ENCODE measurements around the gene DBI. TPM values are rescaled to one million over a fixed set of nuclear protein-coding genes. Genes with fewer than 3 reads are reported as not detected.
"Not testable (repeated sequence)": the region's sequence is repeated elsewhere in the genome, so short reads cannot be mapped to it uniquely, and the experiment has no call there.

The DBI gene
- total RNA-seq, 1 donor from 2014 or later, result 99.0 TPM

- no peak for DNase-seq (ENCODE audit: low read depth, low spot score)
These were observed 30.4 kb downstream of the DBI start for GRCh38 chr2:119397196-119397595.

- DNase-seq (ENCODE audit: low read depth, low spot score), result no peak
These were observed 35.3 kb downstream of the DBI start for GRCh38 chr2:119402106-119402505.

GRCh38 chr2:119402645-119403560 is 36.1 kb downstream of the DBI start:
- DNase-seq (ENCODE audit: low read depth, low spot score), result no peak

GRCh38 chr2:119403618-119404017 is 36.8 kb downstream of the DBI start:
- DNase-seq (ENCODE audit: low read depth, low spot score), result not testable (repeated sequence)

GRCh38 chr2:119405151-119405550 is 38.4 kb downstream of the DBI start:
- no peak for DNase-seq (ENCODE audit: low read depth, low spot score)

GRCh38 chr2:119407430-119408220 is 40.8 kb downstream of the DBI start:
- DNase-seq (ENCODE audit: low read depth, low spot score), result peak; percentile 32

GRCh38 chr2:119408221-119408619 is 41.4 kb downstream of the DBI start:
- DNase-seq (ENCODE audit: low read depth, low spot score), result no peak

- no peak for DNase-seq (ENCODE audit: low read depth, low spot score)
These were observed 42.7 kb downstream of the DBI start for GRCh38 chr2:119409506-119409905.

- DNase-seq (ENCODE audit: low read depth, low spot score), result no peak
These were observed 48.1 kb downstream of the DBI start for GRCh38 chr2:119414894-119415293.

- no peak for DNase-seq (ENCODE audit: low read depth, low spot score)
These were observed 48.9 kb downstream of the DBI start for GRCh38 chr2:119415630-119416029.

- DNase-seq (ENCODE audit: low read depth, low spot score), result no peak
These were observed 49.6 kb downstream of the DBI start for GRCh38 chr2:119416299-119416923.

GRCh38 chr2:119417908-119418307 is 51.1 kb downstream of the DBI start:
- DNase-seq (ENCODE audit: low read depth, low spot score), result no peak

- no peak for DNase-seq (ENCODE audit: low read depth, low spot score)
These were observed 52.3 kb downstream of the DBI start for GRCh38 chr2:119419065-119419464.

GRCh38 chr2:119419803-119420508 is 53.2 kb downstream of the DBI start:
- no peak for DNase-seq (ENCODE audit: low read depth, low spot score)

GRCh38 chr2:119421304-119421703 is 54.5 kb downstream of the DBI start:
- no peak for DNase-seq (ENCODE audit: low read depth, low spot score)

GRCh38 chr2:119421741-119422140 is 55.0 kb downstream of the DBI start:
- DNase-seq (ENCODE audit: low read depth, low spot score), result no peak

Other genes starting within 250 kb of the DBI start
- gene C1QL2, start 208.2 kb upstream of the DBI start, total RNA-seq, result not detected in 2 replicates
- 12.2 and 23.7 TPM in 2 replicates for gene STEAP3, start 143.1 kb upstream of the DBI start, total RNA-seq
- 10.4 and 11.5 TPM in 2 replicates for gene C2orf76, start 143 bp upstream of the DBI start, total RNA-seq
- gene TMEM37, start 64.9 kb downstream of the DBI start, total RNA-seq, result 0.73 and 2.3 TPM in 2 replicates
- gene SCTR, start 157.5 kb downstream of the DBI start, total RNA-seq, result not detected in 2 replicates
- 1.1 TPM in 1 of 2 replicates, not detected in the other for gene CFAP221, start 177.5 kb downstream of the DBI start, total RNA-seq

Measured in pulmonary artery endothelial cell (primary cell).